Glutamatergic neuron (in vitro differentiated cells): ENCODE results near the gene SHQ1. TPM values are rescaled to one million over a fixed set of nuclear protein-coding genes. Genes with fewer than 3 reads are reported as not detected.

Source experiments
- DNase-seq: peaks from one replicate; pipeline ENCODE4 v3.0.0; 2022
- H3K27ac Mint-ChIP-seq: one replicate; pipeline ENCODE4 v1.8.0; 2020; ENCODE audit warnings: mild to moderate bottlenecking, mixed read lengths, inconsistent platforms; ENCODE audit not compliant: unreplicated experiment
- H3K27me3 Mint-ChIP-seq: one replicate; pipeline ENCODE4 v1.8.0; 2020; ENCODE audit warnings: mild to moderate bottlenecking, moderate library complexity, mixed read lengths, inconsistent platforms; ENCODE audit not compliant: unreplicated experiment
- H3K36me3 Mint-ChIP-seq: one replicate; pipeline ENCODE4 v1.8.0; 2020; ENCODE audit warnings: mild to moderate bottlenecking, mixed read lengths, inconsistent platforms; ENCODE audit not compliant: unreplicated experiment
- H3K4me1 Mint-ChIP-seq: one replicate; pipeline ENCODE4 v1.8.0; 2020; ENCODE audit warnings: mild to moderate bottlenecking, low read depth, mixed read lengths, inconsistent platforms; ENCODE audit not compliant: unreplicated experiment
- H3K4me3 Mint-ChIP-seq: one replicate; pipeline ENCODE4 v1.8.0; 2020; ENCODE audit warnings: mild to moderate bottlenecking, mixed read lengths, inconsistent platforms; ENCODE audit not compliant: unreplicated experiment
- H3K9me3 Mint-ChIP-seq: one replicate; pipeline ENCODE4 v1.8.0; 2020; ENCODE audit warnings: mild to moderate bottlenecking, moderate library complexity, mixed read lengths, inconsistent platforms; ENCODE audit not compliant: unreplicated experiment
- CTCF ChIP-seq: fragments of 200-600 bp; sonication (generic); IDR thresholded peaks from one replicate; pipeline ENCODE4 v1.5.0; 2021; ENCODE audit not compliant: partially characterized antibody, unreplicated experiment
- total RNA-seq: library from RNA; stranded (reverse); fragmentation: NEBNext Ultra II Directional; extraction: Animal tissue kit (Norgen Biotek cat#: 25700); gene quantifications from one replicate; pipeline ENCODE4 v1.2.1, GENCODE V29; 2021; ENCODE audit not compliant: unreplicated experiment

SHQ1 gene
- total RNA-seq, 1 donor from 2014 or later: 14.4 TPM

DNA sequence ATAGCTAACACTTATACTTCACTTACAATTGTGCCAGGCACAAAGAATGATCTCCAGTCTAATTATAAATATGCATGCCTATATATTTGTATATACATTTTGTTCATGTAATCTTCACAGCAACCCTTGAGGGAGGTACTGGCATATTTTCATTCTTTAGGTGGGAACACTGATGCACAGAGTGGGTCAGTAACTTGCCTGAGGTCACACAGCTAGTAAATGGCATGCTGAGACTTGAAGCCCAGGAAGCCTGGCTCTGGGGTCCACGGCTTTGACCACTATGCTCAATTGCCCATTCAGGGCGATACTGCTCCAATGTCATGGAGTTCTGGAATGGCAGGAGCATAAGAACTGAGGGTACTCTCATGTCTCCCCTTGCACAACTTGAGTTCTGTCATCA lies 139.8 kb downstream of the SHQ1 start:
- Mint-ChIP-seq H3K36me3 (peaks cover 8% of the 10 kb centered on the region), H3K27me3 (no peaks in the 10 kb centered on the region), H3K4me3 (no peak overlapping the region), H3K27ac (no peak overlapping the region), H3K4me1 (no peaks in the 10 kb centered on the region), H3K9me3 (no peaks in the 10 kb centered on the region)
- TF ChIP-seq CTCF: no peak
- DNase-seq: no peak

DNA sequence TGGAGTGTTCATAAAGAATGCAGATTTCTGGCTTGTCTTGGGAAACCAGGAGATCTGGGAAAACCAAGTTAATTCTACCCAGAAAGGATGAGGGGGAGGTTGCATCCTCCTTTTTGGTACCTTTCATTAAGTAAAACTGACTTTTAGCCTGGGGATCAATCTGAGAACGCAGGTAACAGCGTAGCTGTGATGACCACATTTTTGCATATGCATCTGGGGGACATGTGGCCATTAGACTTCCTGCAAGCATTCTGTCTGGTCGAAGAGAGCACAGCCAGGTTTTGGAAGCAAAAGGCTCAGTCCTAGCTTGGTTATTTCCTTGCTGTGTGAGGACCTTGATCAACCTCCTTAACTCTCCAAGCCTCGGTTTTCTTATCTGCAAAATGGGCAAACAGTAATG lies 145.2 kb downstream of the SHQ1 start:
- Mint-ChIP-seq H3K27me3 (no peaks in the 10 kb centered on the region), H3K4me1 (no peaks in the 10 kb centered on the region), H3K36me3 (peaks cover 8% of the 10 kb centered on the region), H3K9me3 (peaks cover under 1% of the 10 kb centered on the region), H3K4me3 (no peak overlapping the region), H3K27ac (no peak overlapping the region)
- no peak for DNase-seq
- TF ChIP-seq CTCF: no peak

DNA sequence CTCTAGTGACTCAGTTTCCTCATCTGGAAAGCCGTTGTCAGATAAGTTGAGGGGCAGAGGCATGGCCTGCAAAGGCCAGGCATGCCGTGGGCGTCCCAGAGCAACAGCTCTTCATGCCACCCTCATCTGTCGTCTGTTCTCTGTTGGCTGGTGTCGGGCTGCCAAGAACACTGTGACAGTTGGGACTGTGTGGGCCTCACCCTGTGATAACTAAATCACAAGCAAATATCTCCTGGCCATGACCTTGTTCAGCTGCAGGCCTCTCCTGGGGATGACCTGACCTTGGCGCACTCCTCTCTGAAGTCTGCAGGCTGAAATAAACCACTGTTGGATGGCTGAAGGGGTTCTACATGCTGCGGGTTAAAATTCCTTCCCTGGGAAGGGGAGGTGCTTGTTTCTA lies 145.9 kb downstream of the SHQ1 start:
- Mint-ChIP-seq H3K36me3 (peaks cover 5% of the 10 kb centered on the region), H3K27ac (no peak overlapping the region), H3K27me3 (no peaks in the 10 kb centered on the region), H3K4me3 (no peak overlapping the region), H3K9me3 (peaks cover 2% of the 10 kb centered on the region), H3K4me1 (no peaks in the 10 kb centered on the region)
- TF ChIP-seq CTCF: no peak
- no peak for DNase-seq

GRCh38 chr3:72700106-72700505 lies 148.1 kb downstream of the SHQ1 start:
- no peak for TF ChIP-seq CTCF
- no peak for DNase-seq
- Mint-ChIP-seq H3K27me3 (no peaks in the 10 kb centered on the region), H3K4me3 (no peak overlapping the region), H3K9me3 (peaks cover 2% of the 10 kb centered on the region), H3K36me3 (no peaks in the 10 kb centered on the region), H3K4me1 (peaks cover 3% of the 10 kb centered on the region), H3K27ac (no peak overlapping the region)

DNA sequence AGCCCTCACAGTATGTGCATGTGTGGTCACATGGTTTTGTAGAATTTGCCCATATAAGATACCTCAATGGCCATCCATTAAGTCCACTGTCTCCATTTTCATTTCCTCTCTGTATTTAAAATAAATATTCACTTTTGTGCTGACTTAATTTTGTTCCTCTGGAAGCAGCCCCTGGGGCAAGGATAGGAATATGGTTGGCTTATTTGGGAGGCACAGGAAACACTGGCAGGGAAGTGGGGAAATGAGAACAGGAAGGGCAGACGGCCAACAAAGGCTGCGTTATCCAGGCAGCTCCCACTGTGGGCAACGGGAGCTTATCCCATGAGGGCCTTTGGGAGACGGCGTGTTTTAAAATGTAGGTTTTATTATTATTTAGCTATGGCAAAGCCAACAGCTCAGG lies 148.6 kb downstream of the SHQ1 start:
- Mint-ChIP-seq H3K27ac (no peak overlapping the region), H3K36me3 (no peaks in the 10 kb centered on the region), H3K4me1 (peaks cover 3% of the 10 kb centered on the region), H3K27me3 (no peaks in the 10 kb centered on the region), H3K4me3 (no peak overlapping the region), H3K9me3 (peaks cover 2% of the 10 kb centered on the region)
- TF ChIP-seq CTCF: no peak
- no peak for DNase-seq

Other genes starting within 250 kb of the SHQ1 start
- 10.9 TPM for gene GXYLT2, start 39.6 kb upstream of the SHQ1 start, total RNA-seq
- 77.9 TPM for gene PPP4R2, start 148.4 kb upstream of the SHQ1 start, total RNA-seq
- gene EBLN2, start 213.2 kb upstream of the SHQ1 start, total RNA-seq: 5.7 TPM